Activated naive CD4-positive, alpha-beta T cell treated with Interleukin-2 at 50 U/mL for 16 hours (primary cell): Measurements from ENCODE around the gene PLD5.
"Not testable (repeated sequence)": the region's sequence is repeated elsewhere in the genome, so short reads cannot be mapped to it uniquely, and the experiment has no call there.

Experiments used
- DNase-seq: peaks from one replicate; pipeline ENCODE4 v3.0.0-alpha.2; 2020

The PLD5 gene

DNA sequence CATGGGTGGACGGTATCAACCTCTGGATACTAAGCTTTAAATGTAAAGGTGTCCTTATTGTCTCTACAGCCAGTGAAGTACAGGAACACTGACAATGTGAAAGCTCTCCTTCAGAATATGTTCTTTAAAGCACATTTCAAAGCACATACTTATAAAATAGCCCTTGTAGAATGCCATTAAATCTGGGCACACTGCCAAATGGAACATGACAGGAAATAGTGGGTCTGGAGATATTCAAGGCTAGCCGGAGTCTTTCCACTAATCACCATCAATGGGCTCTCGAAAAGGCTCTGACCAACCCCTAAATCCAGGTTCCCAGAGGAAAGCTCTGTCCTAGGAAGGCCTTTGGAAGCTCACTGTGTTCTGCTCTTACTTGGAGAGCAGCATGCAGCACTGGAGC, 46.6 kb downstream of the PLD5 start:
- no peak for DNase-seq

DNA sequence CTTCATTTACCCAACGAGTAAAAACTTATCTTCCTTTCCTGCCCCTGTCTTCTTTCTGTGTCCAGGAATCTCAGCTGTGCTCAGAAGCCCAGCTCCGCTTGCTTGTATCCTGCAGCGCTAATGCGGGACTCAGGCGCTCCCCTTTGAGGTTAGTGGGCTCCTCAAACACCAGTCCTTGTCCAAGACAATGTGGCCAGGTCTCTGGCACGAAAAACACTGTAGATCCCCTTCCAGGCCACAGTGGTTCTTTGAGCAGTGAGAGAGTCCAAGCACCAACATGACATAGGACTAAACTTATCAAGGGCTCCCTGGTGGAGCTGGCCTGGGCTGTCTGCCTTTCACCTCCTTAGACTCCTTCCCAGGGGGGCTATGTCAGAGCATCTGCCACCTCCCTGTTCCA, 53.7 kb downstream of the PLD5 start:
- DNase-seq, result no peak

DNA sequence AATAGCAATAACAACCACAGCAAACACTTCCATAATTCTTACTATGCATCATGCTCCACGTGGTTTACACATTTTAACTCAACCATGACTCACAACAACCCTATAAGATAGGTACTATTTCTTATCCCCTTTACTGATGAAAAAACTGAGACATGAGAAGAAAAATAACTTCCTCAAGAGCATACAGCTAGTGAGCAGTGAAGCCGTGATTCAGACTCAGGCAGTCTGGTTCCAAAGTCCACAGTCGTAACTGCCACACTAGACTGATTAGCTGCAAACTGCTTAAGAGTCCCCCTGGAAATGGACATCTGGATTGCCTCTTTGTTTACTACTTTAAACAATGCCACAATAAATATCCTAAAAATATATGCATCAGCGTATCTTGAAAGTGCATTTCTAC, 55.7 kb downstream of the PLD5 start:
- no peak for DNase-seq

DNA sequence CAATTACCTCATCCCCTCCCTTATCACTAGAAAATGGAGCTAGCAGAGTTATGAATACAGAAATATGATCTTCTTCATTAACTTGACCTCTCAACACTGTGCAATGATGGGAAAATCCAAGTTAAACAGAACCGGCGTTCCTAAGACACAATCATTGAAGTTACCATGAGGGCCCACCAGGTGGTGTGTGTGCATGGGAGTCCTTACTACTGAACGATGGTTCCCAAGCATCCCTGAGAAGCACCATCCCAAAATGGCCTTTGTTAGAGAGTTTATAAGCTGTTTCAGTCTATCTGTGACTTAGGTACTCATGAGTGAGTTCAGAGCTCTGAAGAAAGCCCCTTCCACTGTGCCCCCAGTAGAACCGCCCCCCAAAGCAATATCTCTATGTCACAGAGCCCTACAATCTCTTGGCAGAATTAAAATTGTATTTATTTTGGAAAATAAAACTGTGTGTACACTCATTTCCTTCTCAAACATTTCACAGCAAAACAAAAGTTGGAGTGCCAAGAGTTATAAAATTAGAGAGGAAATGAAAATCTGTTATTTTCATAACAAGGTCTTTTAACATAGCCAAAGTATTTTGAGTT, 56.8 kb downstream of the PLD5 start:
- no peak for DNase-seq

DNA sequence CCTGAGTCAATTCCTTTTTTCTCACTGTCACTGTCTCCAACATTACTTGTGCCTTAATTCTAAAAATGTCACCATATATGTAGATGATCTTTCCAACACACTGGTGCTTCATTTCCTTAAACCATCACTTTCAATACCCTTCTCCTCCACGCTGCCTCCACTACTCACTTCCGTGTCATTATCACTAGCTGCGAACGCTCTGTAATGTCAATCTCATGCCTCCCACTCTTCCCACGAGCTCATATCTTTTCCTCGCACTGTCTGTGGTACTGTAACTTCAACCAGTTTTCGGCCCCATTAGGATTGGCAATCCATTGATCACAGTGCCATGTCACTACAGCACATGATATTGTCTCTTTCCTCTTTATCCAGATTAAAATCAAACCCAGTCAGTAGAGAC, 61.6 kb downstream of the PLD5 start:
- no peak for DNase-seq

DNA sequence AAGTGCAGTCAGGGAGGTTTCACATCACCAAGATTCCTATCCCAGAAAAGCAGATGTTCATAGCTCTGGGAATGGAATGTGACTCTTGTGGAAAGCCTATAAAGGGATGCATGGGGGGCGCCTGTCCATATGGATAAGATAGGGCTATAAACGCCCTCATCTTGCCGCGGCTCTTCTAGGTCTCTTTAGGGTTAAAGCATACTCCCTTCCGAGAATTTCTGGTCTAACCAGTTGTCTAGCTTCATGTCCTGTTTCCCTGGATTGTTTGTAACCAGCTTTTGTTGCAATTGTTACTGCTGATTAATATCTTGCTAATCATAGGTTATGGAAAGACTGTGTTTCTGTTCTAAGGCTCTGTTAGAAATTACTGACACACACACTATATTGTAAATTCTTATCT, 64.8 kb downstream of the PLD5 start:
- not testable (repeated sequence) for DNase-seq

DNA sequence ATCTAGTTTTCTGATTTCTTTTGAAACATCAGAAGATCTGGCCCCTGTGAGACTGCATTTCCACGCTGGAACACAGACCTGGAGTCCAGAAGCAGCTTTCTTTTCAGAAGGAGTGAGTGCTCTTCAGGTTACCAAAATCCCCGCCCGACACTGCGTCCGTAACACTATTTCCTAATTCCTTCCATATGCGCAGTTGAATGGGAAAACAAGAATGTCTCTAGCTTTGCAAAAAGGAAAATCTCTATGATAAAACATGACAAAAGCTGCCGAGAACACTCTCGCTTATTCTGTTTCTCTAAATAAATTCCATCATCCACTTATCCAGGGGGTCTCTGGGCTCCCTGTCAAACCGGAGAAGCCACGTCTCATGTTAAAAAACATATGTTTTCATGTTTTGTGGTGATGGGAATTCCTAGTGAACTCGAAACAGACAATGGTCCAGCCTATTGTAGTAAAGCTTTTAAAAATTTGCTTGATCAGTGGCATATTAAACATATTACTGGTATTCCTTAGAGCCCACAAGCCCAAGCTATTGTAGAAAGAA, 67.7 kb downstream of the PLD5 start:
- no peak for DNase-seq

DNA sequence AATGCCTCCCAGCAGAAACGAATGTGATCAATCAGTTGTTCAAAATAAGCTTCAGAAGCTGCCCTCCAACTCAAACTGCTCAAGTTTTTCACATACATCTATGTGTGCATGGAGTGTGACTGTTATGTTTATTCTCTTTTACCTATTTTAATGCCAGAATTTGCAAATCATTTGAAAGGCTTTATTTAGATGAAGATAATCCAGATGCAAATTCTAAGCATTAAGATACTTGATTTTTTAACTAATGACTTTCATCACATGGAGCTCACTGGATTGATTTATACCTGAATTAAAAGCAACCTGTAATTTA, 69.5 kb downstream of the PLD5 start:
- DNase-seq, result no peak

DNA sequence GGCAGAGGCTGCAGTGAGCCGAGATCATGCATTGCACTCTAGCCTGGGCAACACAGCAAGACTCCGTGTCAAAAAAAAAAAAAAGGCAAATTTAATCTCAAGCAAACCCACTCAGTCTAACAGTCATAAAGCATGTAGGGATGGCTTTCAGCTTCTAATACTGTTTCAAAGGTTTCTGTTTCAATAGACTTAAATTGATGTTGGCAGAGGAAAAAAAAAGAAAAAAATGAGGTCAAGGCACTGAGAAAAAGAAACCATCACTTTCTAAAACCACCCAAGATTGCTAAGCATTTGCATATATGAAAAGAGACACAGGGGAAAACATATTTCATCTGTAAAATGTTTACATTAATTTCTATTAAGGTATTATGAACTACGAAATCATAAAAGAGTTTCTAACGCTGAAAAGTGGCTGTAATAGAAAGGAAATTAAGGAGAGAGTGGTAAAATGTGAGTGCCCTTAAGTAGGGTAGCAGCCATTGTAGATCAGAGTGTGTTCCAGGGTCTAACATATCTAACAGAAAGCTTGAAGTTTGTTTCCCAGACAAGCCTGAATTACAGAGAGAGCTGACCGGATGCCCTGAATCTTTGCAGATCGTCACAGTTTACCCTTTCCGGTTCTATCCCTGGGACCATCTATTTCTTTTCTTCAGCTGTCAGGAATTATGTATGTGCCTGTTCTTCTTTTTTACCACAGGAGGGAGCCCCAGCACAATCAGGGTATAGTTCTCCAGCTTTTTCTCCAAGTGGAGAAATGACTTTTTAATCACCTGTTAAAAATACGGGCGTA, 70.0 kb downstream of the PLD5 start:
- DNase-seq, result no peak

DNA sequence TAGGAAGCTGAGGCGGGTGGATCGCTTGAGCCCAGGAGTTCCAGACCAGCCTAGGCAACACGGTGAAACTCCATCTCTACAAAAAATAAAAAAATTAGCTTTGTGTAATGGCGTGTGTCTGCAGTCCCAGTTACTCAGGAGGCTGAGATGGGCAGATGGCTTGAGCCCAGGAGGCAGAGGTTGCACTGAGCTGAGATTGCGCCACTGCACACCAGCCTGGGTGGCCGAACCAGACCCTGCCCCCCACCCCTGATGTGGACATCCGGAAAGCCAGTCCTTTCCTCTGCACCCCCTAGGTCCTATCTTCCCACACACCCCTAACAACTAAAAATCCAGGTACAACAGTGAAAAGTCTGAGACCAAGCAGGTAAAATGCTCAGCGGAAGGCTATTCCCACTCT, 71.9 kb downstream of the PLD5 start:
- no peak for DNase-seq

DNA sequence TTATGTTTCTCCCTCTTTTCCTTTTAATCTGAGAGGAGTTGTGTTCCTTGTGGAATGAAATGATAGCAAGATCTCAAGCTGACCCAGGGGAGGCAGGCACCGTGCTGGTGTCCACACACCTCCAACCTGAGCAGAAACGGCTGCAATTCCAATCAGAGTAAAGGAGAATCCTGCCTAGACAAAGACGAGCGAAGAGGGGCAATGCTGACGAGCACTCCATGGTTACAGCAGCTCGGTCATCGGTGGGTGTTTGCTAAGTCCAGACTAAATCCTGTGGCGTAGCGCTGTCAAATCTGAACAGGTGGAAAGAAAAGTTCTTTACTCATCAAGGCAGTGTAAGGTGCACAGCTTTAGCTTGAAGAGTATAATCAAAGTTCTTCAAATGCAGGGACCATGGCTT, 74.8 kb downstream of the PLD5 start:
- no peak for DNase-seq

DNA sequence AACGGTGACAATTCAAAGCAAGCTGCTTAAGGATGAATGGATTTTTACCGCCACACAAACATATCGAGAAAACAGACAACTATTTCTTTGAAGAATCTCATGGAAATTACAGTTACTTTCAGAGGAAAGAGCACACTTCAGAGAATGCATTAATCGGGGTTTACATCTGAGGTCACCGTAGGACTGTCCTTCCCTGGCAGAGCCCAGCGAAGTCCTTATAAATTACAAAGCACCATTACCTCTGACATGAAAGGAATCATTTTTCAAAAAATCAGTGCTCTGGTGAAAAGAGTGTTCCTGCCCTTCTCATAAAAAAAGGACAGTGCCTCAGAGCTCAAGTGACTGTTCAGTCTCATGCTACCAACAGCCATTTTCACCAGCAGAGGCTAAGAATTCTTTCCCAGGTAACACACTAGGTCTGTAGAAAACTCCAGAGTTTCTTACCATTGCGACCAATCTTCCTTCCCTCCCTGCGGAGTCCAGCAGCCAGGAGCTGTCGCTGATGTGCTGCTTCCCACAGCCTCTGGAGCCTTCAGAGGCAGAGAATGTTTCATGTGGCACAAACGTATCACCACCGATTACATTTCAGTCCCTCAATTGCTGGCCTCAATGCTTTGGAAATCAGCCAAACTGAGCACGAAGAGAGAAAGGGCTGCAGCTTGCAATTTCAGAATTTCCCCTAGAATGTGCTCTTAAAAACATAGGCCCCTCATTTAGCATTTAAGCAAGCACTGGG, 75.4 kb downstream of the PLD5 start:
- no peak for DNase-seq

DNA sequence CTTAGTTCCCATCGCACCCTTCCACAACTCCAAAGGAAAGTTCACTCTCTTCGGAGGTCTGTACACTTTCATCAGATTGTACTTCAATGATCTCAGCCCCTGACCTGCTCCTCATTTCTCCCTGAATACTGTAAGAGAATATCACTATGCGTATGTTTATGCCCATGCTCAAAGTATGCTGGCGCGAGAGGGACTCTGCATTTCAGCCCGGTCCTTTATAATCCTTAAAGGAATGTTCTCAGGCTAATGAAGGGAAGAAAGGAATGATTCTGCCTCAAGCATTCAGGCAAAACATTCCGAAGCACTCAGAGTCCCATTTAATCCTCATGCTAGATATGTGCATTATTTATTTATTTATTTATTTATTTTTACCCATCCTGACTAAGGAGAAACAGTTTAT, 76.8 kb downstream of the PLD5 start:
- DNase-seq, result no peak

DNA sequence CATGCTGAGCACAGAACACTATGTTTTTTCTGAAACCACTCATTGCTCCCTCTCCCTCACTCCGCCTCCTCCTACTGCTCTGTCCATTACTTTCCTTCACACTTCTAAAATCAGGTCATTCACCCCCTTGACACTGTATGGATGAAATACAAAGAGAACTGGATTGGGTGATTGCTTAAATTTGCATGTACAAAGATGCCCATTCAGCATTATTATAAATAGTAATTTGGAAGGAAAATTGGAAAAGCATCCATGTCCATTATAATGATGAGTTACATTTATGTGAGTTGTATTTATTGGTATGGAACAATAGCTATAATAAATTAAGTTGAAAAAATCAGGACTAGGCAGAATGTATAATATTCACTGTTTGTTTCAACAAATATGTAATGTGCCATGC, 83.7 kb downstream of the PLD5 start:
- DNase-seq, result no peak

DNA sequence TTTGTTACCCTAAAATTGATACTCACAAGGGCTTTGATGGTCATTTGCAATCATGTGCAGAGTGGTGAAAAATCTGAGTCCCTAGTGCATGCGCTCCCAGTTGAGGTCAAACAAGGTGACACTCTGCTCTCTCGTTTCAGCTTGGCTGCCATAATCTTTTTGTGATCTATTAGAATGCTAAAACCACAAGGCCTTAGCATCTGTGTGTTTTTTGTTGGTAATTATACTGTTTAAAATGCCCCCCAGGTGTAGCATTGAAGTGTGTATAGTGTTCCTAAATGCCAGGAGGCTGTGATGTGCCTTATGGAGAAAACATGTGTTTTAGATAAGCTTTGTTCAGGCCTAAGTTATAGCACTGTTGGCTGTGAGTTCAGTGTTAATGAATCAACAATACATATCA, 89.3 kb downstream of the PLD5 start:
- no peak for DNase-seq

DNA sequence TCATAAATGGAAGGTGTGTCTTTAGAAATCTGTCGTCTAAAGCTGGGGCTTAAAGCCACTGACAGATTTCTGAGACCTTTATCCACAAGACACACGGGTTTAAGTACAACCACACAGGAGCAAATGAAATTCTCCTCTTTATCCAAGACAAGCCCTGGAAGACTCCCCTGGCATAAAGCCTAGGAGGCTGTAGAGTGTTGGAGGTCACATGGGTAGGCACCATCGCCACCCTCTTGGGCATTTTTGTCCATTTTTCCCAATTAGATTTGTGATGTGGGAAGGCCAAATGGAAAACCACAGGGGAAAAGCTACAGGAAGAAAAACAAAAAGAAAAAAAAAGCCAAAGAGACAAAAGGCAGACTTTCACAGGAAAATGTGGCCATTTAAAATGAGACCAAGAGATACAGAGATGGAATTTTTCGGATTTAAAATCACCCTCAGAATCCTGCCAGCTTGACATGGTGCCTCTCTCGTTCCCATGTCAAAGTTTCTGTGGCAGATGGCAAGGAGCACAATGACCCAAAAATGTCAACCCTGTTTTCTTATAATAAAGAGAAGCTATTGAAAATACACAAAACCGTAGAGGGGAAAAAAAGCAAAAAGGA, 91.9 kb downstream of the PLD5 start:
- no peak for DNase-seq

DNA sequence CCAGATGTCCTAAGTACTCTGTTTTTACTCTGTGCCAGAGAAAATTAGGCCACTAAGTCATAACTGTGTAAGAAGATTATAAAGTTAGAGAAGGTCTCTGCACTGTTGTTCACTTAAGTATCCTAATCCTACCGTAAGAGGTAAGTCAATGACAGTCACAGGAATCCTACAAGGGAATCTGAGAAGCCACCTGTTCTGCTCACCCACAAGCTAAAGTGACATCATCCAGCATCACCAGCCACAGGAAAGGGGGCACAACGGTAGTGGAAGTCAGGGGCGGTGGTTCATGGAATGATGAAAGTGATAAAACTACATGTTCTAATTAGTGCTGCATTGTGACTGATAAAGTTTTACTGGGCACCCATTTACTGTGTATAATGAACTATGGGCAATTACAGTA, 92.7 kb downstream of the PLD5 start:
- no peak for DNase-seq

DNA sequence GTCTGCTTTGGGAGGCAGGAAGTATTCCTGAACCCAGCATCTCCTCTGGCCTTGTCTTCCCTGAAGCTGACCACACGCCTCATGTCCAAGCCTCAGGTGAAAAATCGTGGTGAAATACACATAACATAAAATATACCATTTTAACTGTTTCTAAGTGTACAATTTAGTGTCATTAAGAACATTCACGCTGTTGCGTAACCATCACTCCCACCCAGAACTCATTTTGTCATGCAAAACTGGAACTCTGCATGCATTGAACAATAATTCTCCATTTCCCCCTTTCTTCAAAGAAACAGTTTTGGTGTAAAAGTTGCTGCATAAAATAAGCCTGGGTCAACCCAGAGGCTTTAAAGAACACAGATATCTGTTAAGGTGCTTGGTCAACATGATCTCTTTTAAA, 93.5 kb downstream of the PLD5 start:
- DNase-seq, result no peak

DNA sequence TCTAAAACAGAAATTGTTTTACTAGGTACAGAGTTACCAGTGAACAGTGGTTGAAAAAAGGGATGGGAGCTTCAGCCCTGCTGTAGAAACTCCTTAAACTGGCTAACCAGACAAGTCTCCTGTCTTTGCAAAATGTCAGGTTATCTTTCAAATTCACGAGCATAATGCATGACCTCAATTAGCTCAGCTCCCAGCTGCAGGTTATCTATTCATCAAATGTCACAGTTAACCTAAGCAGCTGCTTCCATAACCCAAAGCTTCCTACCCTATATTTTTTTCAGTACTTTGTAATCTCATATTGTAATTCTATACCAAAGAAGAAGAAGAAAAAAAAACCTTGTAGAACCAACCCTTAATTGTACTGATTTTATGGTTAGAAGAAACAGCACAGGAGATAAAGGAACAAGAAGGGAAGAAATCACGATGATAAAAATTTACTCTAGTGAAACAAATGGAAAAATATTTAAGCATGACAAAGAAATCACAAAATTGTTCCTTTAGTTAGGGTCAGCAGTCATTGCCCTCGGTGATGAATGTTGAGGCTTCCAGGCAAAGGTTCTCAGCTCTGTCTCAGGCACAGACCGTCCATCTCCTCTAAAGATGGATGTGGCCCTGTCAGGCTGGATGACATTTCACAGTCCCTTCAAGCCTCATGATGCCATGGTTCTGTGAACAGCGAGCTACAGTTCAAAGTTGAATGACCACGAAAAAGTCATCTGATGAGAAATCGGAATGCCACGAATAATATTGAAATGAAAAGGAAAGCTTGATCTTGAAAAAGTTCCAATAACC, 95.9 kb downstream of the PLD5 start:
- DNase-seq, result no peak

DNA sequence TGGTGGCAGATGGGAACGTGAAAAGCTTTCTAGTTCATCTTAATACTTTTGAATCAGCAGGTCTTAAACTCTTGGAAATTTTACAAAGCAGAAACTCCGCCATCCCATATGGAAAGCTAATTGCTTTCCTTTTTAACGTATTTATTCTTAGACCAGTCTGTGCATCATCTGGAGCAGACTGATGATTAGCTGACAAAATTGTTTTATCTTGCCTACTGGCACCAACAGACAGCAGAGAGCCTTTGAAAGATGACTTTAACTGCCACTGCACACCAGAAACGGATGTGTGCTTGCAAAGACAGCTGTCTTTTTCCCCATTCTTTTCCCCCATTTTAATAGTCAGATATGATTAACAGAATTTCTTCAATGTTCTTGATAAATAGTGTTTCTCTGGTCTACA, 97.0 kb downstream of the PLD5 start:
- DNase-seq, result no peak

DNA sequence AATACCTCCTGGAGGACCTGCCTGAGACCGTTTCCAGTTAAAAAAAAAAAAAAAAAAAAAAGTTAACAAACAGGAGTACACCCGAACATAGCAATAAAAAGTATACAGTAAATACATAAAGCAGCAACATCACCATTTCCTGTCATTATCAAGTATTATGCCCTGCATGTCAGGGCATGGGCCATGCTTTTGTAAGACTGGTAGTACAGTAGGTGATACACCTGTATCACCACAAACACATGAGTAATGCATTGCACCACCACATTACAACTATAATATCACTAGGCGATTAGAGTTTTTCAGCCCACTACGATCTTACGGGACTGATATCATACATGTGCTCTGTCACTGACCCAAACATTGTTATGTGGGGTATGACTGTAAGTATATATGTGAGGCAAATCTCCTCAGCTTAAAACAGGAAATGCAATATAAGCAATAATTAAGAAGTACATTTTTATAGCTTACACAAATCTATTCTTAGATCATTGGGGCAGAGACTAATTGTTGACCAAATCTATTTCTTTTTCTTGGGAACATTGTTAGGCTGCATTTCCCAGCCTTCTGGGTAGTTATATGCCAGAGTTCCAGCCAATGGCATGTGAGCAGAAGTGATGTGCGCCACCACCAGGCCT, 98.1 kb downstream of the PLD5 start:
- no peak for DNase-seq

DNA sequence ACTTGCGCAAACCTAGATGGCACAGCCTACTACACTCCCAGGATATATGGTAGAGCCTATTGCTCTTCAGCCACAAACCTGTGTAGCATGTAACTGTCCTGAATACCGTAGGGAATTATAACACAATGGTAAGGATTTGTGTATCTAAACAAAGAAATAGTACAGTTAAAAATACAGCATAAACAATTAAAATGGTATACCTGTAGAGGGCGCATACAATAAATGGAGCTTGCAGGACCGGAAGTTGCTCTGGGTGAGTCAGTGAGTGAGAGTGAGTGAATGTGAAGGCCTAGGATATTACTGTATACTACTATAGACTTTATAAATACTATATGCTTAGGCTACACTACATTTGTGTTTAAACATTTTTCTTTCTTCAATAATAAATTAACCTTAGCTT, 99.3 kb downstream of the PLD5 start:
- DNase-seq, result no peak

DNA sequence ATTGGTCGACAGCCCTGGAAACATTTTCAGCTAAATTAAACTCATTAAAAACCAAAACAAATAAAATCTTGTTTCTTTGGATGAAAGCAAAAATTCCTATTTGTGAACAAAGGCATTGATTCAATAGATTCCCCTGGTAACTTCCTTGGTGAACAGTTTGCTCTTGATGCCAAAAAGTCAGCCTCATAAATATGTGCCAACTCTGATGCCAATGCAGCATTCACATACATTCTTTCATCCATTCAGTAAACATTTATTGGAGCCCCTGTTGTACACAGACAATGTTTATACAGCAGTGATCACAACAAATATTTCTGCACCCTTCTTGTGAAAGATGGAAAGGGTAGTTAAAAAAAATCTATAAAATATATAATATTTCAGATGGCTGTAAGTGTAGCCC, 107.8 kb downstream of the PLD5 start:
- no peak for DNase-seq
